HG03060 (cell line): ENCODE results near the gene ITPRIP.

Experiments used
- ATAC-seq: cut with Tn5 transposase; IDR thresholded peaks from one replicate; pipeline ENCODE4 v1.9.1; 2021; ENCODE audit warnings: low read depth, moderate number of reproducible peaks; ENCODE audit not compliant: unreplicated experiment

ITPRIP gene

DNA sequence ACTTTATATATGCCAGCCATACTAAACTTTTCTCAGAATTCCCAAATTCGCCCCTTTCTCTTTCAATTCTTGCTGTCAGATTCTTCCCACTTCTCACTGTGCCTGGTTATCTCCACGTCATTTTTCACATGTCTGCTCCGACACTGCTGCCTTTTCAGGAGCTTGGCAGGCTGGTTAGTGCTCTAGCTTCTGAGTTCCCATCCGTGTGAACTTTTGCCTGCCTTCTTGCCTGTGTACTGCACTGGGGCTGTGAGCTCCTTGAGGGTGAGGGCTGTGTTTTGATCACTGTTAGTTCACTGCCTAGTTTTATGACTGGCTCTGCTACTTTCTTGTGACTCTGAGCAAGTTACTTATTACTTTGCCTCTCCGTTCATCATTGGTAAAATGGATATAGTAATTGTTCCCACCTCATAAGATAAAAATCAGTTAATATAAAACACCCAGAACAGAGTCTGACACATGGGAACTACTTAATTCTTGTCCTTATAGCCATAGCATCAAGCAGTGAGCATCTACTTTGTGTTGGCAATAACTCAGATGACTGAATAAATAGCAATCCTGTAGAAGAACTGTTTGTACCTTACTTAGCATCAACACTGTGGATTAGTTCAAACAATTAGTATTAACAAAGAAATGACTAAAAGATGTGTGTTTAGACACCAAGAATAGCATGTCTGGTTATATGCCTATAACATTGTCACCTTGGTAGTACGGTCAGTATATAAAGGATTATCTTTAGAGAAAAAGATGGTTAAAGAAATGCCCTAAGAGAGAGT is 78.1 kb downstream of the ITPRIP start:
- no peak for ATAC-seq
